SKM-1 treated with dmso at 0.1 percent for 144 hours (cell line): ENCODE results near the gene AXIN1.

ENCODE experiments used
- DNase-seq: peaks from one replicate; lab custom pipeline; 2025; ENCODE audit not compliant: unreplicated experiment; lab: John Stamatoyannopoulos, UW

Gene AXIN1

DNA sequence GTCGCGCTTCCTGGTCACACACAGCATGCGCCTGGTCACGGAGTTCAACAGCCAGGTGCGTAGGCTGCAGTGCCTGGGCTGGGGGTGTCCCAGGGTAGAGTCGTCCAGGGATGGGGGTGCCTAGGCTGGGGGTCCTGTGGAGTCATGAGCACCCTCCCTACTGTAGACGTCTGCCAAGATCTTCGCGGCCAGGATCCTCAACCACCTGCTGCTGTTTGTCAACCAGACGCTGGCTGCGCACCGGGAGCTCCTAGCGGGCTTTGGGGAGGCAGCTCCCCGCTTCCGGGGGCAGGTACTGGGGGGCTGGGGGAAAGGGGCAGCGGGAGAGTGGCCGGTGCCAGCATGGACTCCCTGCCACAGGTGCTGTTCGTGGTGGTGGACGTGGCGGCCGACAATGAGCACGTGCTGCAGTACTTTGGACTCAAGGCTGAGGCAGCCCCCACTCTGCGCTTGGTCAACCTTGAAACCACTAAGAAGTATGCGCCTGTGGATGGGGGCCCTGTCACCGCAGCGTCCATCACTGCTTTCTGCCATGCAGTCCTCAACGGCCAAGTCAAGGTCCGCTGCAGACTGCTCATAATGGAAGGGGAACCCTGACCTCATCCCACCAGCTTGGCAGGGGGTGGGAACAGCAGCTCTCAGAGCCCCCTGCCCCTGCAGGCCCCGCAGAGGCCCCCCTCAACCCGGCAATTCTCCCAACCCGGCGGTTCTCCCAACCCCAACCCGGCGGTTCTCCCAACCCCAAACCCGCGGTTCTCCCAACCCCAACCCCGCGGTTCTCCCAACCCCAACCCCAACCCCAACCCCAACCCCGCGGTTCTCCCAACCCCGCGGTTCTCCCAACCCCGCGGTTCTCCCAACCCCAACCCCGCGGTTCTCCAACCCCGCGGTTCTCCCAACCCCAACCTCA lies 67.1 kb downstream of the AXIN1 start:
- no peak for DNase-seq

DNA sequence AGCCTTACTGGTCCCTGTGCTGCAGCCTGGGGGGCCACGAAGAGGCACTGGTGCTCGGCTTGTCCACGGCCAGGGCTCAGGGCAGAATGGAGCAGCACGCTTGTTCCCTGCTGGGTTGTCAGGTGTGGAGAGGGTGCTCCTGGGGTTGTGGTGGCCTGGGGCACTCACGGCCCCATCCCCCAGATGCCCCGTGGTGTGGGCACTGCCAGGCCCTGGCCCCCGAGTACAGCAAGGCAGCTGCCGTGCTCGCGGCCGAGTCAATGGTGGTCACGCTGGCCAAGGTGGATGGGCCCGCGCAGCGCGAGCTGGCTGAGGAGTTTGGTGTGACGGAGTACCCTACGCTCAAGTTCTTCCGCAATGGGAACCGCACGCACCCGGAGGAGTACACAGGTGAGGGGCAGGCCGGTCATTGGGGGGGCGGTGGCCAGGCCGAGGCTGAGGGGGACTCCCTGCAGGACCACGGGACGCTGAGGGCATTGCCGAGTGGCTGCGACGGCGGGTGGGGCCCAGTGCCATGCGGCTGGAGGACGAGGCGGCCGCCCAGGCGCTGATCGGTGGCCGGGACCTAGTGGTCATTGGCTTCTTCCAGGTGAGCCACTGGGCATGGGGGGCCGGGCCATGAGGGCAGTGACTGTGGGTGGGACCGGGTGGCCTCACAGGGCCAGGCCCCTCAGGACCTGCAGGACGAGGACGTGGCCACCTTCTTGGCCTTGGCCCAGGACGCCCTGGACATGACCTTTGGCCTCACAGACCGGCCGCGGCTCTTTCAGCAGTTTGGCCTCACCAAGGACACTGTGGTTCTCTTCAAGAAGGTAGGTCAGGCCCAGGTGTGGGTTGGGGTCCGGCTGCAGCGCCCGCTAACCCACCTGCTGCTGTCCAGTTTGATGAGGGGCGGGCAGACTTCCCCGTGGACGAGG lies 68.1 kb downstream of the AXIN1 start:
- DNase-seq = no peak

DNA sequence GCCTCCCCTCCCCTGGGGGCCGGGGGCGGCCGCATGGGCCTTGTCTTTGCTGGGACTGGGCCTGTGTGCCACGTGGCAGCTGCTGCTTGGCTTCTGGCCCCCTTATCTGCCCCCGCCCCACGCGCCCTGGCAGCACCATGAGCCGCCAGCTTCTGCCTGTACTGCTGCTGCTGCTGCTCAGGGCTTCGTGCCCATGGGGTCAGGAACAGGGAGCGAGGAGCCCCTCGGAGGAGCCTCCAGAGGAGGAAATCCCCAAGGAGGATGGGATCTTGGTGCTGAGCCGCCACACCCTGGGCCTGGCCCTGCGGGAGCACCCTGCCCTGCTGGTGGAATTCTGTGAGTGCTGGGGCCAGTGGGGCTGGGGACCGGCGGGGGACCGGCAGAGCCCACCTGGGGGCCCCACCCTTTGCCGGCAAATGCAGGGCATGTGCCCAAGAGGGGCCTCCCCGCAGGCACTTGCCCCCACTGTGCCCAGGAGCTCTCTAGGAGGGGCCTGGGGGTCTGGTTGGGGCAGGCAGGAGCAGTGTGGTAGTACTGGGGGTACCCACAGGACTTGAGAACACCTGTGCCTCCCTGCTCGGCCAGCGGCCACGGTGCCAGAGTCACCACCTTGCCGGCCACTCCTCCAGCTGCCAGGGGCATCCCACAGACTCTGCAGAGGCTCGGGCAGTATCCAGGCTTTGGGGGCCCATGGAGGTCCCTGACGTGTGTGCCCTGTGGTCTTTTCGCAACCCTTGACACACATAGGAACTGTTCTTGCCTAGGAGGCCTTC lies 69.3 kb downstream of the AXIN1 start, which contains the start of gene PDIA2:
Gene PDIA2, plus strand, starts transcription at position 132 of the 773 bp plus-strand sequence. Its CDS starts 6 bp downstream, at position 138.
- no peak for DNase-seq

DNA sequence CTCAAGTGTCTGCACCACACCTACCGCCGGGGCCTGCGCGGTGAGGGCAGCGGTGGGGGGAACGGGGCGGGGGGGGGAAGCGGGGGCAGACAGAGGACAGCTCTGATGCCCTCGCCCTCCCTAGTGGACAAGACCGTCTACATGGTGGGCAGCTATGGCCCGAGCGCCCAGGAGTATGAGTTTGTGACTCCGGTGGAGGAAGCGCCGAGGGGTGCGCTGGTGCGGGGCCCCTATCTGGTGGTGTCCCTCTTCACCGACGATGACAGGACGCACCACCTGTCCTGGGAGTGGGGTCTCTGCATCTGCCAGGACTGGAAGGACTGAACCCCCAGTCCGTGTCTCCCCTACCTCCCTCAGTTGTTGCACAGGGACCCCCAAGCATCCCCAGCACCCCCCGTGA lies 70.0 kb downstream of the AXIN1 start:
- DNase-seq = no peak

DNA sequence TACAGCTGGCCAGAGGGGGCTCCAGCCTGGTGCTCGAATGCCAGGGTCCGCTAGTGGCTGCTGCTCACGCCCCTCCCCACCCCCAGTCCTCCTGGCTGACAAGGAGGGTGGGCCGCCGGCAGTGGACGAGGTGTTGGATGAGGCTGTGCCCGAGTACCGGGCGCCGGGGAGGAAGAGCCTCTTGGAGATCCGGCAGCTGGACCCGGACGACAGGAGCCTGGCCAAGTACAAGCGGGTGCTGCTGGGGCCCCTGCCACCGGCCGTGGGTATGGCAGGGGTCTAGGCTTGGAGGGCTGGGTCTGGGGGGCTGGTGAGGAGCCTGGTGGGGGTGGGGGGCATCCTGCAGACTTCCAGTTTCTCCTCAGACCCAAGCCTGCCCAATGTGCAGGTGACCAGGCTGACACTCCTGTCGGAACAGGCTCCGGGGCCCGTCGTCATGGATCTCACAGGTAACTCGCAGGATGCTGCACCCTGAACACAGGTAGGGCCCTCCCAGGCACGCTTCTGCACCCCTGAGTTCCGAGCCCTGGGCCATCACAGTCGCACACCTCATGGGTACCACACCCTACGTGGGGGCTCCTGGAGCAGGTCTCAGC lies 70.8 kb downstream of the AXIN1 start:
- no peak for DNase-seq

DNA sequence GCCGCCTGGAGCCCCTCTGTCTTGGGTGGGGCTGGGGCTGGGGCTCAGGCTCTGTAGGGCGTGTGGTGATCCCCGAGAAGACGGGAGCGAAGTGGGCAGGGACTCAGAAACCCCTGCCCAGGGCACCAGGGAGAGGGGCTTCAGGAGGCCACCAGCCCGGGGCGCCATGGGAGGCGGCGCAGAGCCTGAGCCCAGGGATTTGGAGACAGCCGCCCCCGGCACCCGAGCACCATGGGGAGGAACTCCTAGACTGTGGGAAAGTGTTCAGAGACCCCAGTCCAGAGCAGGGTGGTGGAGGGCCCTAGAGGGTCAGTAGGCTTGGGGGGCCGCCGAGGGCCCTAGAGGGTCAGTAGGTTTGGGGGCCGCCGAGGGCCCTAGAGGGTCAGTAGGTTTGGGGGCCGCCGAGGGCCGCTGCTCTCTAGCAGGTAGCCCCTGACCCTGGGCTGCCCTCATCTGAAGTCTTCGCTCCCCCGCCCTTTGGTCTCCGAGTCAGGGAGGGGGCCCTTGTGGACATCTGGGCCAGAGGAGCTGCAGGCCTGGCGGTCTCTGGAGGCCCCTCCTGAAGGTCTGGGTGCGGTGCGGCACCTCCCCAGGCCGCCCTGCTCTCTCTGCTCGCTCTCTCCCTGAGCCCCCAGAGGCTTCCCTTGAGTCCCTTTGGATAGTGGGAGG lies 71.4 kb downstream of the AXIN1 start:
- DNase-seq = no peak

DNA sequence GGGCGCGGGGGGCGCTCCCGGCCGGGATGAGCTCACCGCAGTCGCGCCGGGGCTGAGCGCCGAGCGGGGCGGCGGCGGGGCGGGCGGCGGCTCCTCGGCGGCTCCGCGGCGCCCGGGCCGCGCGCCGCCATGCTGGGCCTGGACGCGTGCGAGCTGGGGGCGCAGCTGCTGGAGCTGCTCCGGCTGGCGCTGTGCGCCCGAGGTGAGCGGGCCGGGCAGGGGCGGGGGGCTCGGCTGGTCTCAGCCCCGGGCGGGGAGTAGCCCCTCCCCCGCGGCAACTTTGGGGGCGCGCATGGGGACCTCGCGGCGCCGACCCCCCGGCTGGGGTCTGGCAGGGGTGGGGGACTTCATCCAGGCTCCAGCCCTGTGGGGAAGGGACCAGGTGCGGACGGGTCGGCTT lies 72.0 kb downstream of the AXIN1 start, which contains the start of gene ARHGDIG:
Gene ARHGDIG, plus strand, starts transcription at position 40 of the 400 bp plus-strand sequence. Its CDS starts 90 bp downstream, at position 130.
- no peak for DNase-seq

DNA sequence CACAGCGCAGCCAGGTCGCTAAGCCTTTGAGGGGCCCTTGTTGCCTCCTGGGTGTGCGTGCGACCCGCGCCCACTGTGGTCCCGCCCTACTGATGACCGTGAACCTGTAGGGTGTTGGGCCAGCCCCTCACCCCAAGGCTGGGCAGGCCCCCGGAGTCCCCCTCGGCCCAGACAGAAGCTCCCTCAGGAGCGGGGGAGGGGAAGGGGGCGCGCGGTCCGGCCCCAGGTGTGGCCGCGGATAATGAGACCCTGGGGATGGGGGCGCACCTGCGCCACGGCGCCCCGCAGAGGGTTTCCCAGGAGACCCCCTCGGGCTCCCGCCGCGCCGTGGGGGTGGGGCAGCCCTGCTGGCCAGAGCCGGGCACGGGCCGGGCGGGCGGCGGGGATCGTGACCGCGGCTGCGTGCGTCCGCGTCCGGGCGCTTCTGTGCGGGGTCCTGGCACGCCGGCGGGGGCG lies 72.5 kb downstream of the AXIN1 start:
- no peak for DNase-seq

DNA sequence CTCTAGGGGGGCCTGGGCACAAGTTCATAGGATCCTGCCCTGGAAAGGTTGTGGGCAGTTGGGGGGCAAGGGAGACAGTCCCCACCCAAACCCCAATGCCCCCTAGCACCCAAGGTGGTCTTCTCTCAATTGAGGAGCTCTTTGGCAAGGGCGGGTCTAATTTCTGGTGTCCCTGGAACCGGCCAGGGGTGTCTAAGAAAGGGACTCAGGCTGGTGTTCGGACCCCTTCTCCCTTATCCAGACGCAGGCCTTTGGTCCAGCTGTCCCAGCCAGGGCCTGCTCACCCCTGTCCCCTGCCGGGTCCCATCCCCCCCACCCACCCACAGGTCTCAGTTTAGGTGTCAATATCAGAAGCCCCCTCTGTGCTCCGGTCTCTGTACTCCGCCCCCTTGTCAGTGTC lies 73.0 kb downstream of the AXIN1 start:
- DNase-seq = no peak

DNA sequence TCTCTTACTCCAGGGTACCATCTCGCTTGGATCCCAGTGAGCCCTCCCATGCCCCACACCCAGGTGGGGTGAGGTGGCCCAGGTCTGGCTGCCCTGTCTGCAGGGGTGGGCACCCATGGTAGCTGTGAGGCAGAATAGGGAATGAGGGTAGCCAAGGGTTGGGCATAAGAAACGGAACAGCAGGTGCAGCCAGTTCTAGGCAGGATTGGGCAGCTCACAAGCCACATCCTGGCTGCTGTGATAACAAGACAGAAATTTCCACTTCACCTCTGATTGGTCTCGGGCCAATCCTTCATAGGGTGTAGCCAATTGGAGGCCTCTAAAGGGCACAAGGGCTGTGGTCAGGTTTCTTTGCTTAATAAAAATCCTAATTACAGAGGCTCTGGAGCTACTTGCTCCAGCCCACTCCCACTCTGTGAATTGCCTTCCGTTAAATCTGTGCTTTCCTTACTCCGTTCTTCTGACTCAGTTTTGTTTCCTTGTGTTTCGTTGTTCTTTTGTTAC lies 73.6 kb downstream of the AXIN1 start:
- no peak for DNase-seq

DNA sequence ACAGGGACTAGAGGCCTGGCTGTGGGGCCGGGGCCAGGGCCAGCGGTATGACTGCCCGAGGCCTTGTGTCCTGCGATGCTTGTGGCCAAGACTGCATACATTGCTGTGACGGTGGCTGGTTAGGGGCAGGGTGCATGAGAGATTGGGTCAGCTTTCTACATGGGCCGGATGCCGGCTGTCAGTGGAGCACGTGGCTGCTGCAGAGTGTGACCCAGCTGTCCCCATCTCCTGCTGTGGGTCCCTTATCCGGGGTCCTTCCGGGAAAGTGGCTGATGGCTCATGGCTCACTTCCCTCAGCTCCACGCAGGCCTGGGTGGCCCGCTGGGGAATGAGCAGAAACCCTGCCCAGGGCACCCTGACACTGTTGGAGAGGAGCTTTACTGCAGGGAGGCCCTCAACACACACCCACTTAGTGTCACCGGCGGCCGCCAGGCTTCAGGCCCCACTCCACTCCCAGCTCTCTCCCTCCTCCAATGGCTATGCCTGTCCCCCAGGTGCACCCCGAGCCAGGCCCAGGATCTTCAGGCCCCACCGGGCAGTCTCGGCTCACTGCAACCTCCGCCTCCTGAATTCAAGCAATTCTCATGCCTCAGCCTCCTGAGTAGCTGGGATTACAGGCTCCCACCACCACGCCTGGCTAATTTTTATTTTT lies 76.0 kb downstream of the AXIN1 start:
- no peak for DNase-seq

DNA sequence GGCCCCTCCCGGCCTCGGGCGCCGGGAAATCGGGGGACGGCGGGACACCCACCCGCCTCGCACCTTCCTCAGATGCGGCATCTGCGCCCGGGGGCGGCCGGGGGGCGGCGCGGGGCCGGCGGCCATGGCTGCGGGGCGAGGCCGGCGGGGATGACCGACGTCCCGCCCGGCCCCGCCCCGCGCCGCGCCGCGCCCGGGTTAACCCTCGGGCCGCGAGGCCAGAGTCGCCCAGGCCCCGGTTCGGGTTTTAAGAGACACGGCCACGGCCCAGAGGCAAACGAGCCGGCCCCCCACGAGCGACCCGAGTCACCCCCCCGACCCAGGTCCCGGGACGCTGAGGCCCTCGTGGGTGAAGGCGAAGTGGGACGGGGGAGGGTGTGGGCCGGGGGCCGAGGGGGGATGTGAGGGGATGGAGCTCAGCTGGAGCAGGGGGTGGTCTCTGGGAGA lies 76.7 kb downstream of the AXIN1 start, which contains the start of gene RGS11:
Gene RGS11, minus strand, starts transcription at position 159 of the 447 bp plus-strand sequence. Its CDS starts 33 bp downstream, at position 126.
- DNase-seq = no peak

DNA sequence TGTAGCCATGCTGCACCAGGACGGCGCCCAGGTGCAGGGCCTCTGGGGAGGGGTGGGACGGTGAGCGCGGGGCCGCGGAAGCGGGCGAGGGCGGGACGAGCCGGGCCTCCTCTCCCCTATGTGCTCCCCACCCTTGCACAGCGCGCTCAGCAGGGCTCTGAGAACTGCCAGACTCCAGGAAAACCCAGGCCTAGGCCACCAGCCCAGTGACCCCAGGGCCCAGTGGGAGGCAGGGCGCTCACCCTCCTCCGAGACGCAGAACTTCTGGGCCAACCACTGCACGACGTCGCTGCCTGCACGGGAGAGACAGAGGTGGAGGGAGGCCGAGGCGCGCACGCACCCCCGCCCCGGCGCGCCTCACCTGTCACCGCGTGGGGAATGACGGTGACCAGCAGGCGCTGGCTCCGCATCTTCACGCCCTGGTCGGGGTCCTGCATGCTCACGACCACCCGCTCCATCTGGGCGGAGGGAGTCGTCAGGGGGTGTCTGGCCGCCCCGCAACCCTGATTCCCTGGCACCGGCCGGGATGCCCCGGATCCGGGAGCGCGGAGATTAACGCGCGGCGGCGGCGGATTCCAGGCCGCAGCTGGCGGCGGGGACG lies 77.4 kb downstream of the AXIN1 start:
- no peak for DNase-seq

DNA sequence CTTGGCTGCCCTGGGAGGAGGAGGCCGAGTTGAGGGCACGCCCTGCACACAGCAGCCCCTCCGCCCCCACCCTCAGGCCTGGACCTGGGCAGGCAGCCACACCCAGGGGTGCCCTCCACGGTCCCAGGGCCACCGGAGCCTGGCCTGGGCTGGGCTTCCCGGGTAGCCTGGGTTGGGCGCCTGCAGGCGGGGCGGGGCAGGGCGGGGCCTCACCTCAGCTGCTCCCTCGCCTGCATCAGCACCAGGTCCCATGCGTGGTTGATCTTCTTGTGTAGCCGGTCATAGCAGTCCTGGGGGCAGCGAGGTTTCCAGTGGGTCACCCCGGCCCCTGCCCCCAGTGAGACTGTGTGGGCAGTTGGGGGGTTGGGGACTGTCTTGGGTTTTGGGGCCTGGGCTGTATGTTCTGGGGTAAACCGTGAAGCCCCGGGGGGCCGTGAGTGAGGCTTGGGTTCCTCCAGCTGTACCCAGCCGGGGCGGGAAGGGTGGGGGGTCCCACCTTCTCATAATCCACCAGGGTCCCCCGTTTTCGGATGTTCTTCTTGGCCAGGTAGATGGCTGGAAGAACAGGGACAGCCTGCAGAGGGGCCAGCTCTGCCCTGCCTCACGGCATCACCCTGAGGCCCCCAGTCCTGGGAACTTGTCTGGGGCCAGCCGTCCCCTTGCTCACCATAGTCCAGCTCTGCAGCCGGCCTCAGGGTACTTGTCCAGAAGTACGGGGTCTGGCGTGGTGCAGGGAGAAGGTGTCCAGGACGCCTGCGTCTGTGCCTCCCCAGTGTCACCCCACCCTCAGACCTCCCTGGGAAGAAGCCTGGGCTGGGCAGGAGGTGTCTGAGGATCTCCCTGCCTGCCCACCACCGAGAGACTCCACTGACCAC lies 78.7 kb downstream of the AXIN1 start:
- DNase-seq = no peak

DNA sequence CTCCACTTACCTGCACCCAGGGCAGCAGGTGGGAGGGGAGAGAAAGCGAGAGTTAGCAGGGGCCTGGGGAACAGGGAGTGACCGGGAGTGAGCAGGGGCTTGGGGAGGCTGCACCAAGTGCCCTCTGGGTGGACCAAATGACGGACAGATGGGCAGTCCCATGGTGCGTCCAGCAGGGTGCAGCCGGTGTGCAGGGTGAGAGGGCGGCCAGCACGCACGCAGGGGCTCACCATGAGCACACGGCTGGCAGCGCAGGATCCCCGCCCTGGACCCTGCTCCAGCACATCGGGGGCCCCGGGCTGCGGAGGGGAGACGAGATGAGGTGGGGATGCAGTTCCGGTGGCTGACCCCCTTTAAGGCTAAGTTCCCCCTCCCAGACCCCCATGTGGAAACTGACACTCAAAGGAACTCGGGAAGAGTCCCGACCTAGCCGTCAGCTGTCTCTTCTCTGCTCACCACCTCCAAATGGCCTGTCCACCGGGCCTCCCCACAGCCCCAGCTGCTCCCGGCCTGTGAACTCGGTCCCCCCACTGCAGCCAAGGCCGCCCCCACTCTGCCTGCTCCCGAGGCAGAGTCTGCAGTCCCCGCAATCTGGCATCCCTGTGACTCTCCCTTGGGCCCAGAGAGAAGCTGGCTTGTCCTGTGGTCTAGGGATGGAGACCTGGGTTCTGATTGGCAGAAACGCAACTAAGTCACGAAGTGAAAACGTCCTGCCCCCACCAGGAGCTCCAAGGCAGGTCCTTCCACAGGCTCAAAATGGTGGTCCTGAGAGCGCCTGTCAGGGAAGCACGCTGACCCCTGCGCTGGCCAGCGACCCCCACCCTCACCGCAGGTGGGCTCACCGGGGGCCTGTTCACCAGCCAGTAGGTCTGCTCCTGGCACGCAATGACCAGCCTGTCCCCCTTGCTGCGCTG lies 79.6 kb downstream of the AXIN1 start:
- DNase-seq = no peak
